NCI-H2029 treated with DMSO at 0.1 percent for 48 hours (cell line): ENCODE data around the gene FAM136A.
A peak's percentile ranks its signal among the peaks of the same experiment; 100 is the strongest.
"Not testable (repeated sequence)": the region's sequence is repeated elsewhere in the genome, so short reads cannot be mapped to it uniquely, and the experiment has no call there.

Source experiments
- DNase-seq: peaks from one replicate; lab custom pipeline; 2025; lab: John Stamatoyannopoulos, UW

The FAM136A gene

GRCh38 chr2:70301344-70302194 lies at the start of gene FAM136A:
Gene FAM136A, minus strand, starts transcription at chr2:70302067. Its CDS starts 56 bp downstream, at chr2:70302011.
- peak; percentile 68 for DNase-seq

DNA sequence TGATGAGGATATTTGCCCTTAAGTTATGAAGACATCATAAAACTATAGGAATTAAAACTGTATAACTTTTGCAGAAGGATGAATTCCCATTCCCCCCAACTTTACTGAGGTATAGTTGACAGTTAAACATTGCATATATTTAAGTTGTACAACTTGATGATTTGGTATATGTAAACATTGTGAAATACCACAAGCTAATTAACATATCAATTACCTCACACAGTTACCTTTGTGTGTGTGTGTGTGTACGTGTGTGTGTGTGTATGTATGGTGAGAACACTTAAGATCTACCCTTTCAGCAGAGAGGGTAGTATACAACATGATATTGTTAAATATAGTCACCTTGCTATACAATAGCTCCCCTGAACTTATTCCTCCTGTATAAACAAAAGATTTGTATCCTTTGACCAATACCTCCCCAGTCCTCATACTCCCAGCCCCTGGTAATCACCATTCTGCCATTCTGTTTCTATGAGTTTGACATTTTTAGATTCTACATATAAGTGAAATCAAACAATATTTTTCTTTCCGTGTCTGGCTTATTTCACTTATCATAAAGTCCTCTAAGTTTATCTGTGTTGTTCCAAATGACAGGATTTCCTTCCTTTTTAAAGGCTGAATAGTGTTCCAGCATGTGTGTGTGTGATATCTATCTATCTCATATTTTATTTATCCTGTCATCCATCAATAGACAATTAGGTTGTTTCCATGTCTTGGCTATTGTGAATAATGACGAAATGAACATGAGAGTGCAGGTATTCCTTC lies 48.2 kb upstream of the FAM136A start:
- no peak for DNase-seq

DNA sequence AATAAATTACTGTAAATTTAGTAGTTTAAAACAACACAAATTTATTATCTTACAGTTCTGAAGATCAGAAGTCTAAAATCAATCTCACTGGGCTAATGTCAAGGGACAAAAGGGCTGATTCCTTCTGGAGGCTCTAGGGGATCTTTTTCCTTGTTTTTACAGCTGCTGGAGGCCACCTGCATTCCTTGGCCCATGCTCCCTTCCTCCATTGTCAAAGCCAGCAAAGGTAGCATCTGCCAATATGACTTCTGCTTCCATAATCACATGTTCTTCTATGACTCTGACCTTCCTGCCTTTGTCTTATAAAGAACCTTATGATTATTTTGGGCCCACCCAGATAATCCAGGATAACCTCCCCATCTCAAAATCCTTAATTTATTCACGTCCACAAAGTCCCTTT lies 46.0 kb upstream of the FAM136A start:
- DNase-seq: no peak

DNA sequence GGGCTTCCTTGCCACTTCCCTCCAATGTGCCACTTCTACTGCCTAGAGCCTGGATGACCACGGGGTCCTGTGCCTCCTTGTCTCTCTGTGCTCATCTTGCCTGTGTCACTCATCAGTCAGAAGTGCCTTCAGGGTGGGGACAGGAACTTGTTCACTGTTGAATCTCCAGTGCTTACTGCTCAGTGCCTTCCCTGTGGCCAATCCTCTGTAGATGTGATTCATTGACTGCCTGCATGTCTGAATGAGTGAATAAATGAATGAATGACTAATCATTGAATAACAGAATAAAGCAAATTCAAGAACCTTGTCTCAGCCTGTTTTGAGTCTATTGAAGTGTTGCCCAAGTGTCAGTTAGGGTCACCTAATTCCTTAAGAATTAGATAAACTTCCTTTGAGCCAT lies 42.3 kb upstream of the FAM136A start:
- no peak for DNase-seq

DNA sequence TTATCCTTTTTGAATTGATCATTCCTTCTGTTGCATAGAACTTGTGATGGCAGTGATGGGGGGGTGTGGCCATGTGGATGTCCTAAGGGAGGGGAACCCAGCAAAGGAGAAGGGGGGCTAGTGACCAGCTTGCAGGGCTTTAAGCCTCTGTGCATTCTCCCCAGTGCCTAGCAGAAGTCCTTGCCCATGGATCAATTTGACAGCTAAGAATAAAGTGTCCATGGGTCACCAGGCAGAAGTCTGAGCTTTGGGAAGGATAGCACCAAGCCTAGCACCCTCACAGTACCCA lies 39.6 kb upstream of the FAM136A start:
- DNase-seq: no peak

- peak; percentile 62 for DNase-seq
Measured at GRCh38 chr2:70340761-70341476, 39.1 kb upstream of the FAM136A start.

- no peak for DNase-seq
Measured at GRCh38 chr2:70340075-70340474, 38.2 kb upstream of the FAM136A start.

- DNase-seq: no peak
Measured at GRCh38 chr2:70336552-70336951, 34.7 kb upstream of the FAM136A start.

GRCh38 chr2:70331012-70331411 lies 29.1 kb upstream of the FAM136A start:
- no peak for DNase-seq

- DNase-seq: no peak
Measured at GRCh38 chr2:70330476-70330875, 28.6 kb upstream of the FAM136A start.

- peak; percentile 78 for DNase-seq
Measured at GRCh38 chr2:70328921-70329561, 27.2 kb upstream of the FAM136A start.

DNA sequence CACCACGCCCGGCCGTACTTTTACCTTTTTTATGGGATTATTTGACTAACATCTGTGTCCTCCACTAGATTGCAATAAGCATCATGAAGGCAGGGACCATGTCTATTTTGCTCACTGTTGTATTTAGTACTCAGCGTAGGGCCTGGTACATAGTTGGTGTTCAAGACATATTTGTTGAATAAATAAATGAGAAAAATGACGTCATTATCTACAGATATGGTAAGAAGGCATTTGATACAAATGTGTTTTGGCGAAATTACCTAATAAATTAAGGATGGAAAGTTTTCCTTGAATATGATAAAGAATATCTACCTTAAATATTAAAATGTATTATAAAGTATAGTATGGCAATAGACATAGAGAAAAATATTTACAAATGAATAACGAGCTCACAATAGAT lies 24.0 kb upstream of the FAM136A start:
- no peak for DNase-seq

DNA sequence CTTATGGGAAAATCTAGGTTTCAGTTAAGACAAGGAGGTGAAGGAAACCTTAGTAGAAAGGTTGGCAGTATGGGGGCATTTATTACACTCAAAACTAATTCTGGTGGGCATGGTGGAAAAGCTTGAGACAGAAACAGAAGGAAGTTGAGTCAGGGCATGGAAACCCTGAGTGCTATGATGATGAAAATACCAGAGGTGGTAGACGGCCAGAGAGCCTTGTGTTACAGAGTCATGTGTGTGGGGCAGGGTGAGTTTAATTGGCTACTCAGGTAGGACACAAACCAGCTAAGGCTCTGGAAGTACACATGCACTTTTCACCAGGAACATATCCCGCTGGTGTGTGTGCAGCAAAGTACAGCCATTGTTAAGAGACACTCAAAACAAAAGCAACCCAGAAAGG lies 20.7 kb upstream of the FAM136A start:
- no peak for DNase-seq

DNA sequence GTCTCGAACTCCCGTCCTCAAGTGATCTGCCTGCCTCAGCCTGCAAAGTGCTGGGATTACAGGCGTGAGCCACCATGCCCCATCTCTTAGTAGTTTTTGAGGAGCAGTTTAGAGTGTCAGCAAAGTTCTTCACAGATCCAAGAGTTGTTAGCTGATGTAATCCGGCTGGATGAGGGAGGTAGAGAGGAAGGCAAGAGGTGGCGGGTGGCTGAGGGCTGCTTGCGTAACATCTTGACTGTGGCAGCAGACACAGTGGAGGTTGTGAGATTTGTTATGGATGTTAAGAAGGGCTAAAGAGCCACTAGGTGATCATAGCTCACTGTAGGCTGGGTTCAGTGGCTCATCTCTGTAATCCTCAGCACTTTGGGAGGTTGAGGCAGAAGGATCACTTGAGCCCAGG lies 19.5 kb upstream of the FAM136A start:
- DNase-seq: no peak

DNA sequence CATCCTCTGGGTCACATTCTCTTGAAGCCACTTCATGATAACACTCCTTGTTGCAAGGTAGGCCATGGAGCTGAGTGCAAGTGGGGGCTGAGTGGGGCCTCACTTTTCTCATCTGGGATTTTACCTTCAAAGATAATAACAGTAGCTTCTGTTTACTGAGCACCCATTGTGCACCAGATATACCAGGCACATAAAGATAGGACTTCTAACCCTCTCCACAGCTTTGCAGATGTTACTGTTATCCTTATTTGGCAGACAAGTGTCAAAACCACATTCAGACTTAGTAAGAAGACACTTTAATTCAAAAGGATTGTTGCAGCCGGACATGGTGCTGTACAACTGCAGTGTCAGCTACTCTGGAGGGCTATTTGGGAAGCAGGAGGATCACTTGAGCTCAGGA lies 12.8 kb upstream of the FAM136A start:
- no peak for DNase-seq

- DNase-seq: no peak
Measured at GRCh38 chr2:70312560-70312959, 10.7 kb upstream of the FAM136A start.

- DNase-seq: no peak
Measured at GRCh38 chr2:70310899-70311298, 9.0 kb upstream of the FAM136A start.

DNA sequence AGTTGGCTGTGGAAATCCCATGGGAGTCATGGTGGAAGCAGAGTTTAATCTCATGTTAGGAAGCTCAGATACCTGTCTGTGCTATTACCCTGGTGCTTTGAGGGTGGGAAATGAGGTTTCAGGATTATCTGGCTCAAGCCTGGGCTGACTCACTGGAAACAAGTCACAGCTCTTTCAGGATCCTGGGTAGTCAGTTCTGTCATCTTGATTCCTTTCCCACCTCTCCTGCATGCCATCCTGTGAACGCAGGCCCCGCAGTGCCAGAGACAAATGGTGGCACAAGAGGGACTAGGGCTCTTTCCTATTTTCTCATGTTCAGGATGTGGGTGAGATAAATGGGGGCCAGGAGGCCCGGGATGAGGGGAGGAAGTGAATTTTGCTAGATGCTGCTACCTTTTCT lies 3.7 kb upstream of the FAM136A start:
- DNase-seq: no peak

GRCh38 chr2:70304498-70304897 lies 2.6 kb upstream of the FAM136A start:
- DNase-seq: peak; percentile 82

DNA sequence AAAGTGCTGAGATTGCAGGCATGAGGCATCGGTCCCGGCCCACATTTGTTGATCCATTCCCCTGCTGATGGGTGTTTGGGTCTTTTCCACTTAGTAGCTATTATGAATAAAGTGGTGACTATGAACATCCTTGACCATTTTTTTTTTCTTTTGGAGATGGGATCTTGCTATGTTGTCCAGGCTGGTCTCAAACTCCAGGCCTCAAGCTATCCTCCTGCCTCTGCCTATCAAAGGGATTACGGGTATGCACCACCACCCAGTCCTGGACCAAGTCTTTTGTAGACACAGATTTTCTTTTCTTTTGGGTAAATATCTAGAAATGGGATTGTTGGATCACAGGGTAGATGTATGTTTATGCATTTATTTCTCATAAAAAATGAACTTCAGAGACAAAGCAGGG lies 1.3 kb upstream of the FAM136A start:
- no peak for DNase-seq

GRCh38 chr2:70302195-70302546 lies 304 bp upstream of the FAM136A start:
- DNase-seq: not testable (repeated sequence)

- no peak for DNase-seq
Measured at GRCh38 chr2:70300771-70301343, 1.0 kb downstream of the FAM136A start.
